IMR-90 (cell line): ENCODE data around the gene ANXA7. TPM values are rescaled to one million over a fixed set of nuclear protein-coding genes. Genes with fewer than 3 reads are reported as not detected.

Experiments
- ATAC-seq: fragments of 200-7000 bp; cut with Tn5 transposase; 2 replicates; pipeline ENCODE4 v1.9.1; 2020; ENCODE audit warnings: low read depth, mild to moderate bottlenecking, moderate library complexity
- BruUV-seq: library from RNA; stranded (reverse); fragments of 400-500 nt; replicated peaks from 2 replicates; lab custom pipeline; 2021; lab: Mats Ljungman, UMichigan
- CTCF ChIA-PET: fragments of 300-600 bp; formaldehyde crosslinking; extraction: SDS; loops from one replicate; lab custom pipeline; 2021; ENCODE audit warnings: antibody characterized with exemption; lab: Yijun Ruan, JAX
- POLR2A ChIA-PET: fragments of 300-600 bp; sonication (Branson Sonifier 250); formaldehyde crosslinking; loops from one replicate; lab custom pipeline; 2022; ENCODE audit warnings: antibody characterized with exemption; ENCODE audit not compliant: unreplicated experiment; lab: Charles Lee
- DNase-seq: peaks from one replicate; pipeline ENCODE4 v3.0.0; 2013
- H2AFZ ChIP-seq: replicated peaks from 2 replicates; pipeline ENCODE3; 2013; ENCODE audit warnings: low read length, mild to moderate bottlenecking; ENCODE audit not compliant: poor library complexity
- H2AK5ac ChIP-seq: 2 replicates; pipeline ENCODE4 v1.6.1; 2013; ENCODE audit warnings: low read depth, low read length, inconsistent platforms
- H2AK9ac ChIP-seq: replicated peaks from 2 replicates; pipeline ENCODE3; 2013; ENCODE audit warnings: mild to moderate bottlenecking, low read depth, low read length, moderate library complexity; ENCODE audit not compliant: poor library complexity
- H2BK120ac ChIP-seq: 2 replicates; pipeline ENCODE4 v1.6.1; 2013; ENCODE audit warnings: low read depth, low read length, inconsistent platforms
- H2BK15ac ChIP-seq: 3 replicates; pipeline ENCODE4 v1.6.1; 2013; ENCODE audit warnings: low read depth, low read length, inconsistent platforms
- H2BK20ac ChIP-seq: 2 replicates; pipeline ENCODE4 v1.6.1; 2013; ENCODE audit warnings: low read depth, mild to moderate bottlenecking, inconsistent platforms, low read length, moderate library complexity
- H2BK5ac ChIP-seq: 2 replicates; pipeline ENCODE4 v1.6.1; 2013; ENCODE audit warnings: mild to moderate bottlenecking, low read depth, low read length, inconsistent platforms; ENCODE audit not compliant: poor library complexity, severe bottlenecking
- H3K14ac ChIP-seq: replicated peaks from 2 replicates; pipeline ENCODE4 v1.6.1; 2013; ENCODE audit warnings: low read depth, low read length, inconsistent platforms
- H3K18ac ChIP-seq: 2 replicates; pipeline ENCODE4 v1.6.1; 2013; ENCODE audit warnings: low read depth, low read length, control low read depth
- H3K23ac ChIP-seq: 2 replicates; pipeline ENCODE4 v1.6.1; 2013; ENCODE audit warnings: low read depth, low read length, inconsistent platforms
- H3K27ac ChIP-seq: 2 replicates; pipeline ENCODE4 v1.5.1; 2013; ENCODE audit warnings: mild to moderate bottlenecking, control low read depth, low read length; ENCODE audit not compliant: insufficient read depth
- H3K27me3 ChIP-seq: 2 replicates; pipeline ENCODE4 v1.6.1; 2013; ENCODE audit warnings: low read length; ENCODE audit not compliant: control insufficient read depth, insufficient read depth
- H3K36me3 ChIP-seq: 2 replicates; pipeline ENCODE4 v1.6.1; 2013; ENCODE audit warnings: low read length, mixed read lengths; ENCODE audit not compliant: control insufficient read depth, insufficient read depth
- H3K4ac ChIP-seq: 2 replicates; pipeline ENCODE4 v1.6.1; 2013; ENCODE audit warnings: low read depth, low read length, inconsistent platforms
- H3K4me1 ChIP-seq: 2 replicates; pipeline ENCODE4 v1.6.1; 2013; ENCODE audit warnings: low read length, mixed read lengths; ENCODE audit not compliant: control insufficient read depth, insufficient read depth
- H3K4me2 ChIP-seq: 2 replicates; pipeline ENCODE4 v1.6.1; 2013; ENCODE audit warnings: low read depth, mild to moderate bottlenecking, control low read depth, low read length, moderate library complexity
- H3K4me3 ChIP-seq: 2 replicates; pipeline ENCODE4 v1.5.1; 2013; ENCODE audit warnings: low read depth, mild to moderate bottlenecking, control low read depth, low read length, moderate library complexity; ENCODE audit not compliant: insufficient read depth
- H3K56ac ChIP-seq: 2 replicates; pipeline ENCODE4 v1.6.1; 2013; ENCODE audit warnings: low read length, inconsistent platforms; ENCODE audit not compliant: insufficient read depth; ENCODE audit errors: extremely low read depth
- H3K79me1 ChIP-seq, 2 experiments: 2 replicates each; pipeline ENCODE4 v1.6.1; 2013; ENCODE audit warnings: low read length in 2 of 2, inconsistent platforms in 1 of 2, low read depth in 1 of 2
- H3K9ac ChIP-seq: 2 replicates; pipeline ENCODE4 v1.6.1; 2013; ENCODE audit warnings: low read depth, low read length, control low read depth
- H3K9me1 ChIP-seq: 2 replicates; pipeline ENCODE4 v1.6.1; 2013; ENCODE audit warnings: low read length, inconsistent platforms; ENCODE audit not compliant: insufficient read depth
- H3K9me3 ChIP-seq: 2 replicates; pipeline ENCODE4 v1.6.1; 2013; ENCODE audit warnings: low read length; ENCODE audit not compliant: control insufficient read depth, insufficient read depth
- H4K20me1 ChIP-seq: 2 replicates; pipeline ENCODE4 v1.6.1; 2013; ENCODE audit warnings: low read length, inconsistent platforms; ENCODE audit not compliant: insufficient read depth
- H4K5ac ChIP-seq: 2 replicates; pipeline ENCODE4 v1.6.1; 2013; ENCODE audit warnings: mild to moderate bottlenecking, low read depth, low read length, control low read depth
- H4K8ac ChIP-seq, 2 experiments: 2 replicates each; pipeline ENCODE4 v1.6.1; 2013; ENCODE audit warnings: low read depth in 2 of 2, low read length in 2 of 2, control low read depth in 1 of 2, inconsistent platforms in 1 of 2
- H4K91ac ChIP-seq: 2 replicates; pipeline ENCODE4 v1.6.1; 2013; ENCODE audit warnings: low read depth, low read length, inconsistent platforms; ENCODE audit not compliant: insufficient read depth
- BHLHE40 ChIP-seq: fragments of 150-350 bp; IDR thresholded peaks from 2 replicates; pipeline ENCODE4 v1.6.1; 2016; ENCODE audit warnings: mild to moderate bottlenecking, low read depth, low read length
- CEBPB ChIP-seq: IDR thresholded peaks from 2 replicates; pipeline ENCODE4 v1.6.1; 2012; ENCODE audit warnings: low read depth, low read length, improper control_type of control experiment
- CHD1 ChIP-seq: IDR thresholded peaks from 2 replicates; pipeline ENCODE4 v1.6.1; 2012; ENCODE audit warnings: low read depth, low read length, improper control_type of control experiment
- CTCF ChIP-seq: conservative IDR thresholded peaks from 2 replicates; pipeline ENCODE4 v1.5.1; 2012; ENCODE audit warnings: mild to moderate bottlenecking, low read depth, low read length, improper control_type of control experiment
- ELK1 ChIP-seq: fragments of 150-350 bp; IDR thresholded peaks from 2 replicates; pipeline ENCODE4 v1.6.1; 2016; ENCODE audit warnings: low read depth, mild to moderate bottlenecking, low read length, moderate library complexity, borderline replicate concordance
- FOS ChIP-seq: fragments of 150-350 bp; IDR thresholded peaks from 2 replicates; pipeline ENCODE4 v1.6.1; 2016; ENCODE audit warnings: low read depth, low read length
- MAFK ChIP-seq: IDR thresholded peaks from 2 replicates; pipeline ENCODE4 v1.6.1; 2012; ENCODE audit warnings: low read depth, low read length, improper control_type of control experiment
- MAZ ChIP-seq: IDR thresholded peaks from 2 replicates; pipeline ENCODE4 v1.6.1; 2012; ENCODE audit warnings: low read depth, mild to moderate bottlenecking, low read length, improper control_type of control experiment, moderate library complexity, borderline replicate concordance
- MXI1 ChIP-seq: IDR thresholded peaks from 2 replicates; pipeline ENCODE4 v1.6.1; 2012; ENCODE audit warnings: low read depth, mild to moderate bottlenecking, low read length, moderate library complexity, borderline replicate concordance
- NFE2L2 ChIP-seq: fragments of 150-350 bp; IDR thresholded peaks from 2 replicates; pipeline ENCODE4 v1.6.1; 2016; ENCODE audit warnings: low read depth, mild to moderate bottlenecking, low read length
- POLR2A ChIP-seq: IDR thresholded peaks from 2 replicates; pipeline ENCODE4 v1.6.1; 2012; ENCODE audit warnings: mild to moderate bottlenecking, low read depth, low read length
- RAD21 ChIP-seq: IDR thresholded peaks from 2 replicates; pipeline ENCODE4 v1.6.1; 2012; ENCODE audit warnings: low read length, improper control_type of control experiment
- RCOR1 ChIP-seq: IDR thresholded peaks from 2 replicates; pipeline ENCODE4 v1.6.1; 2012; ENCODE audit warnings: mild to moderate bottlenecking, low read length, improper control_type of control experiment; ENCODE audit not compliant: insufficient replicate concordance
- RFX5 ChIP-seq: IDR thresholded peaks from 2 replicates; pipeline ENCODE4 v1.8.0; 2012; ENCODE audit warnings: low read depth, mild to moderate bottlenecking, low read length, moderate library complexity
- SMC3 ChIP-seq: fragments of 150-350 bp; IDR thresholded peaks from 2 replicates; pipeline ENCODE4 v1.6.1; 2016; ENCODE audit warnings: low read depth, mild to moderate bottlenecking, antibody characterized with exemption, low read length, moderate library complexity
- USF2 ChIP-seq: fragments of 150-350 bp; IDR thresholded peaks from 2 replicates; pipeline ENCODE4 v1.6.1; 2017; ENCODE audit warnings: mild to moderate bottlenecking, antibody characterized with exemption, low read length, low read depth
- WGBS, 2 experiments: methylation state at CpG; one replicate each; pipeline versions ENCODE4 v1.1.5 to v1.1.7; 2013; ENCODE audit warnings: missing lambda C conversion rate in 2 of 2; ENCODE audit not compliant: insufficient read length in 1 of 2; ENCODE audit errors: extremely low coverage in 2 of 2; 5-methylcytosine and 5-hydroxymethylcytosine counted together
- dilution Hi-C: fragments of 300-500 bp; cut with HindIII; formaldehyde crosslinking; loops from one replicate; pipeline ENCODE4 v1.14.3; 2018; ENCODE audit warnings: low sequenced_read_pairs; ENCODE audit not compliant: unreplicated experiment
- in situ Hi-C: fragments of 300-500 bp; cut with MboI; formaldehyde crosslinking; loops from 3 replicates; pipeline ENCODE4 v1.14.3; 2019; ENCODE audit warnings: low sequenced_read_pairs, inconsistent platforms, mixed read lengths
- intact Hi-C: fragments of 100-400 bp; cut with micrococcal nuclease; formaldehyde crosslinking; loops from 2 replicates; pipeline ENCODE4 v1.10.0; 2022
- polyA plus RNA-seq, 3 experiments: library from polyadenylated mRNA; depleted of rRNA; stranded (reverse); fragments of >200 nt; gene quantifications; 2 replicates each; pipeline ENCODE4 v1.2.3, GENCODE V29; 2012; ENCODE audit warnings: low replicate concordance in 1 of 3
- total RNA-seq: library from RNA; depleted of rRNA; stranded (reverse); fragments of >200 nt; gene quantifications from 2 replicates; pipeline ENCODE4 v1.2.3, GENCODE V29; 2012

Gene ANXA7
- total and polyA plus RNA-seq, 2 of the 4 experiments (the other 2 are of a cell fraction), result 77.4 to 120 TPM

- no TSS peak for BruUV-seq
- H3K36me3 ChIP-seq, result peaks cover 15% of the 10 kb centered on the region
Observed at GRCh38 chr10:73439605-73440312, 25.9 kb upstream of the ANXA7 start.

More at GRCh38 chr10:73439605-73440312, 25.9 kb upstream of the ANXA7 start:
- ATAC-seq, result peak; percentile 83
- H3K27me3 ChIP-seq, result no peaks in the 10 kb centered on the region
- in situ Hi-C loops (no loop called here), intact Hi-C loops (no loop called here), dilution Hi-C loops (no loop called here)
- H3K79me1 ChIP-seq, result peaks cover 11 to 20% of the 10 kb centered on the region in 2 experiments; a peak in 3 of 4 replicates
- peaks cover 11% of the 10 kb centered on the region for H3K9me1 ChIP-seq
- H3K56ac ChIP-seq, result no peak overlapping the region
- no peak overlapping the region for H3K18ac ChIP-seq
- H3K4ac ChIP-seq, result no peak overlapping the region
- TF ChIP-seq POLR2A (no peak), RAD21 (no peak), CTCF (no peak), SMC3 (no peak), CHD1 (no peak), NFE2L2 (no peak), MAFK (no peak), CEBPB (no peak), FOS (no peak), MXI1 (no peak), USF2 (no peak), BHLHE40 (no peak), MAZ (no peak), ELK1 (no peak), RFX5 (no peak), RCOR1 (no peak)
- H2AFZ ChIP-seq, result no peak overlapping the region
- ChIA-PET CTCF (no interaction called here), POLR2A (no interaction called here)
- no peak overlapping the region for H4K91ac ChIP-seq
- peak overlapping the region; percentile 61 for H2BK5ac ChIP-seq
- no peak overlapping the region for H3K27ac ChIP-seq
- no peak overlapping the region for H3K4me2 ChIP-seq
- DNase-seq, result peak; percentile 81
- no peak overlapping the region for H3K9ac ChIP-seq
- no peak overlapping the region for H3K23ac ChIP-seq
- H2BK15ac ChIP-seq, result no peak overlapping the region
- H3K9me3 ChIP-seq, result no peaks in the 10 kb centered on the region
- H2BK120ac ChIP-seq, result no peak overlapping the region
- 0 out of 2 replicates have a peak overlapping the region, but pooled peaks have one; percentile 3 for H2AK5ac ChIP-seq
- no peaks in the 10 kb centered on the region for H4K20me1 ChIP-seq
- no peak overlapping the region; a peak in 1 of 4 replicates for H4K8ac ChIP-seq
- H3K4me3 ChIP-seq, result no peak overlapping the region
- no peak overlapping the region; the same call in 1 of the 2 replicates for H3K14ac ChIP-seq
- H2BK20ac ChIP-seq, result no peak overlapping the region
- no peak overlapping the region for H4K5ac ChIP-seq
- no peaks in the 10 kb centered on the region for H3K4me1 ChIP-seq
- no peak overlapping the region for H2AK9ac ChIP-seq
- no CpG with 5 or more reads among the region's 1 CpG for WGBS, 2 experiments
